HepG2 (cell line): Measurements from ENCODE around the gene RASSF4. TPM values are rescaled to one million over a fixed set of nuclear protein-coding genes. Genes with fewer than 3 reads are reported as not detected.
A peak's percentile ranks its signal among the peaks of the same experiment; 100 is the strongest.

Experiments used
- CEBPB ChIP-seq: IDR thresholded peaks from 2 replicates; pipeline ENCODE4 v1.6.1; 2011; ENCODE audit warnings: low read depth, low read length, improper control_type of control experiment, borderline replicate concordance
- ETV6 ChIP-seq: sonication (generic); formaldehyde crosslinking; conservative IDR thresholded peaks from 2 replicates; pipeline ENCODE4 v1.4.0; 2020; ENCODE audit warnings: missing genetic modification reagents
- FOXO1 ChIP-seq: sonication (generic); formaldehyde crosslinking; IDR thresholded peaks from 2 replicates; pipeline ENCODE4 v1.4.0; 2020; ENCODE audit warnings: missing genetic modification reagents
- HOXA9 ChIP-seq: sonication (generic); formaldehyde crosslinking; IDR thresholded peaks from 2 replicates; pipeline ENCODE4 v1.8.1; 2022; ENCODE audit warnings: missing genetic modification reagents, mild to moderate bottlenecking, moderate library complexity, borderline replicate concordance
- JDP2 ChIP-seq: sonication (generic); formaldehyde crosslinking; IDR thresholded peaks from 2 replicates; pipeline ENCODE4 v1.8.1; 2022; ENCODE audit warnings: missing genetic modification reagents, borderline replicate concordance
- ONECUT2 ChIP-seq: sonication (generic); formaldehyde crosslinking; IDR thresholded peaks from 2 replicates; pipeline ENCODE4 v1.4.0; 2020; ENCODE audit warnings: missing genetic modification reagents
- SNRNP70 ChIP-seq: fragments of 200-400 bp; formaldehyde crosslinking; IDR thresholded peaks from 2 replicates; pipeline ENCODE4 v1.6.1; 2017; ENCODE audit warnings: mild to moderate bottlenecking, low read depth, low read length, moderate library complexity
- TOE1 ChIP-seq: sonication (generic); formaldehyde crosslinking; IDR thresholded peaks from 2 replicates; pipeline ENCODE4 v1.4.0; 2020; ENCODE audit warnings: mild to moderate bottlenecking, missing genetic modification reagents
- ZNF263 ChIP-seq: sonication (generic); formaldehyde crosslinking; IDR thresholded peaks from 2 replicates; pipeline ENCODE4 v1.4.0; 2020; ENCODE audit warnings: missing genetic modification reagents
- ZNF75D ChIP-seq: sonication (generic); formaldehyde crosslinking; IDR thresholded peaks from 2 replicates; pipeline ENCODE4 v1.8.1; 2023; ENCODE audit warnings: missing genetic modification reagents, mild to moderate bottlenecking, borderline replicate concordance
- ZSCAN21 ChIP-seq: sonication (generic); formaldehyde crosslinking; IDR thresholded peaks from 2 replicates; pipeline ENCODE4 v1.8.0; 2022; ENCODE audit warnings: mild to moderate bottlenecking, missing genetic modification reagents, moderate library complexity, borderline replicate concordance
- polyA plus RNA-seq, 8 experiments: library from polyadenylated mRNA; depleted of rRNA in 3 of 8; stranded (reverse) in 7 of 8; unstranded in 1 of 8; fragments of >200 nt; fragmentation: Illumina TruSeq in 4 of 8; extraction: Trizol in 4 of 8; gene quantifications; 2 replicates each; pipeline versions ENCODE4 v1.2.1 to v1.2.3, GENCODE V29; 2011 to 2016; ENCODE audit warnings: low read depth in 4 of 8, missing spikeins in 1 of 8, mixed read lengths in 1 of 8; ENCODE audit not compliant: insufficient read depth in 1 of 8
- total RNA-seq, 5 experiments: library from RNA; depleted of rRNA; stranded (reverse); fragments of >200 nt; fragmentation: Illumina TruSeq; extraction: Trizol; gene quantifications; 2 replicates each; pipeline ENCODE4 v1.2.3, GENCODE V29; 2016; ENCODE audit warnings: low read depth in 1 of 5
- TF ChIP-seq, protein P1 (sequence below): sonication (generic); formaldehyde crosslinking; IDR thresholded peaks from 2 replicates; pipeline ENCODE4 v1.9.0; 2021; ENCODE audit warnings: missing genetic modification reagents, borderline replicate concordance
- TF ChIP-seq, protein P2 (sequence below): sonication (generic); formaldehyde crosslinking; IDR thresholded peaks from 2 replicates; pipeline ENCODE4 v1.8.0; 2022; ENCODE audit warnings: missing genetic modification reagents, mild to moderate bottlenecking, moderate library complexity, borderline replicate concordance
- TF ChIP-seq, protein P3 (sequence below): sonication (generic); formaldehyde crosslinking; IDR thresholded peaks from 2 replicates; pipeline ENCODE4 v1.4.0; 2020; ENCODE audit warnings: missing genetic modification reagents
- TF ChIP-seq, protein P4 (sequence below): sonication (generic); formaldehyde crosslinking; IDR thresholded peaks from 2 replicates; pipeline ENCODE4 v1.5.1; 2020; ENCODE audit warnings: missing genetic modification reagents, mild to moderate bottlenecking, borderline replicate concordance

The RASSF4 gene
- total and polyA plus RNA-seq, 2 of the 13 experiments (the other 11 are each of a cell fraction or from before 2014, with no cell fraction given), result 34.0 to 51.7 TPM

DNA sequence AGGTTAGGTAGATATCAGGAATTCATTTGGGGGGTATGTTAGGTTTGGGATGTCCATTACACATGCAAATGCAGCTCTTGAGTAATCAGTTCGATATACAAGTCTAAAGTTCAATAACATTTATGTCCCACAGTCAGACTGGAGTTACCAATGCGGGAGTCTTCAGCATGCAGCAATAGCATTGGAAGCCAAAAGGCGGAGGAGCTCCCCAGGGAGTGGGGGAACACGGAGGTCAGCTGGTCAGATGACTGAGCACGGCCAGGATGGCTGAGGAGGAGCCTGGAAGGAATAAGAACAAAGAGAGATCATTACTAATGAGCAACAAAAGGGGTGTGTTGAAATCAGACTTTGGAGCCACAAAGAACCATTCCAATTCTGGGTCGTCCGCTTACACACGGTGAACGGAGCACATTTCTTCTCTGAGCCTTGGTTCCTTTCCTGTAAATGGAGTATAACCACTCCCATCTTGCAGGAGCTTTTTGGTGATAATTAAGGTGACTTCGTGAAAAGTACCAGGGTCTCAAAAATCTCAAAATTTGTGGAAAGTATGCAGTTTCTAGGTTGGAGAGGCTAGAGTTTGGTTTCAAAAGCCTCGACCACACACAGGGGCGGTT is 40.6 kb downstream of the RASSF4 start (continued):
- no peak for TF ChIP-seq ETV6 (CRISPR knock-in tag)
- peak; percentile 11 for TF ChIP-seq CEBPB
- 0 out of 2 replicates have a peak, but pooled peaks have one; percentile 23 for TF ChIP-seq ONECUT2 (CRISPR knock-in tag)
- peak; percentile 91 for TF ChIP-seq ZNF263 (CRISPR knock-in tag)
- TF ChIP-seq, protein P1, sequence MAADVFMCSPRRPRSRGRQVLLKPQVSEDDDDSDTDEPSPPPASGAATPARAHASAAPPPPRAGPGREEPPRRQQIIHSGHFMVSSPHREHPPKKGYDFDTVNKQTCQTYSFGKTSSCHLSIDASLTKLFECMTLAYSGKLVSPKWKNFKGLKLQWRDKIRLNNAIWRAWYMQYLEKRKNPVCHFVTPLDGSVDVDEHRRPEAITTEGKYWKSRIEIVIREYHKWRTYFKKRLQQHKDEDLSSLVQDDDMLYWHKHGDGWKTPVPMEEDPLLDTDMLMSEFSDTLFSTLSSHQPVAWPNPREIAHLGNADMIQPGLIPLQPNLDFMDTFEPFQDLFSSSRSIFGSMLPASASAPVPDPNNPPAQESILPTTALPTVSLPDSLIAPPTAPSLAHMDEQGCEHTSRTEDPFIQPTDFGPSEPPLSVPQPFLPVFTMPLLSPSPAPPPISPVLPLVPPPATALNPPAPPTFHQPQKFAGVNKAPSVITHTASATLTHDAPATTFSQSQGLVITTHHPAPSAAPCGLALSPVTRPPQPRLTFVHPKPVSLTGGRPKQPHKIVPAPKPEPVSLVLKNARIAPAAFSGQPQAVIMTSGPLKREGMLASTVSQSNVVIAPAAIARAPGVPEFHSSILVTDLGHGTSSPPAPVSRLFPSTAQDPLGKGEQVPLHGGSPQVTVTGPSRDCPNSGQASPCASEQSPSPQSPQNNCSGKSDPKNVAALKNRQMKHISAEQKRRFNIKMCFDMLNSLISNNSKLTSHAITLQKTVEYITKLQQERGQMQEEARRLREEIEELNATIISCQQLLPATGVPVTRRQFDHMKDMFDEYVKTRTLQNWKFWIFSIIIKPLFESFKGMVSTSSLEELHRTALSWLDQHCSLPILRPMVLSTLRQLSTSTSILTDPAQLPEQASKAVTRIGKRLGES (CRISPR knock-in tag), result no peak
- TF ChIP-seq, protein P2, sequence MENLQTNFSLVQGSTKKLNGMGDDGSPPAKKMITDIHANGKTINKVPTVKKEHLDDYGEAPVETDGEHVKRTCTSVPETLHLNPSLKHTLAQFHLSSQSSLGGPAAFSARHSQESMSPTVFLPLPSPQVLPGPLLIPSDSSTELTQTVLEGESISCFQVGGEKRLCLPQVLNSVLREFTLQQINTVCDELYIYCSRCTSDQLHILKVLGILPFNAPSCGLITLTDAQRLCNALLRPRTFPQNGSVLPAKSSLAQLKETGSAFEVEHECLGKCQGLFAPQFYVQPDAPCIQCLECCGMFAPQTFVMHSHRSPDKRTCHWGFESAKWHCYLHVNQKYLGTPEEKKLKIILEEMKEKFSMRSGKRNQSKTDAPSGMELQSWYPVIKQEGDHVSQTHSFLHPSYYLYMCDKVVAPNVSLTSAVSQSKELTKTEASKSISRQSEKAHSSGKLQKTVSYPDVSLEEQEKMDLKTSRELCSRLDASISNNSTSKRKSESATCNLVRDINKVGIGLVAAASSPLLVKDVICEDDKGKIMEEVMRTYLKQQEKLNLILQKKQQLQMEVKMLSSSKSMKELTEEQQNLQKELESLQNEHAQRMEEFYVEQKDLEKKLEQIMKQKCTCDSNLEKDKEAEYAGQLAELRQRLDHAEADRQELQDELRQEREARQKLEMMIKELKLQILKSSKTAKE (CRISPR knock-in tag), result no peak
- no peak for TF ChIP-seq SNRNP70
- TF ChIP-seq JDP2, result no peak
- TF ChIP-seq ZSCAN21 (CRISPR knock-in tag), result no peak
- no peak for TF ChIP-seq FOXO1 (CRISPR knock-in tag)
- TF ChIP-seq, protein P3, sequence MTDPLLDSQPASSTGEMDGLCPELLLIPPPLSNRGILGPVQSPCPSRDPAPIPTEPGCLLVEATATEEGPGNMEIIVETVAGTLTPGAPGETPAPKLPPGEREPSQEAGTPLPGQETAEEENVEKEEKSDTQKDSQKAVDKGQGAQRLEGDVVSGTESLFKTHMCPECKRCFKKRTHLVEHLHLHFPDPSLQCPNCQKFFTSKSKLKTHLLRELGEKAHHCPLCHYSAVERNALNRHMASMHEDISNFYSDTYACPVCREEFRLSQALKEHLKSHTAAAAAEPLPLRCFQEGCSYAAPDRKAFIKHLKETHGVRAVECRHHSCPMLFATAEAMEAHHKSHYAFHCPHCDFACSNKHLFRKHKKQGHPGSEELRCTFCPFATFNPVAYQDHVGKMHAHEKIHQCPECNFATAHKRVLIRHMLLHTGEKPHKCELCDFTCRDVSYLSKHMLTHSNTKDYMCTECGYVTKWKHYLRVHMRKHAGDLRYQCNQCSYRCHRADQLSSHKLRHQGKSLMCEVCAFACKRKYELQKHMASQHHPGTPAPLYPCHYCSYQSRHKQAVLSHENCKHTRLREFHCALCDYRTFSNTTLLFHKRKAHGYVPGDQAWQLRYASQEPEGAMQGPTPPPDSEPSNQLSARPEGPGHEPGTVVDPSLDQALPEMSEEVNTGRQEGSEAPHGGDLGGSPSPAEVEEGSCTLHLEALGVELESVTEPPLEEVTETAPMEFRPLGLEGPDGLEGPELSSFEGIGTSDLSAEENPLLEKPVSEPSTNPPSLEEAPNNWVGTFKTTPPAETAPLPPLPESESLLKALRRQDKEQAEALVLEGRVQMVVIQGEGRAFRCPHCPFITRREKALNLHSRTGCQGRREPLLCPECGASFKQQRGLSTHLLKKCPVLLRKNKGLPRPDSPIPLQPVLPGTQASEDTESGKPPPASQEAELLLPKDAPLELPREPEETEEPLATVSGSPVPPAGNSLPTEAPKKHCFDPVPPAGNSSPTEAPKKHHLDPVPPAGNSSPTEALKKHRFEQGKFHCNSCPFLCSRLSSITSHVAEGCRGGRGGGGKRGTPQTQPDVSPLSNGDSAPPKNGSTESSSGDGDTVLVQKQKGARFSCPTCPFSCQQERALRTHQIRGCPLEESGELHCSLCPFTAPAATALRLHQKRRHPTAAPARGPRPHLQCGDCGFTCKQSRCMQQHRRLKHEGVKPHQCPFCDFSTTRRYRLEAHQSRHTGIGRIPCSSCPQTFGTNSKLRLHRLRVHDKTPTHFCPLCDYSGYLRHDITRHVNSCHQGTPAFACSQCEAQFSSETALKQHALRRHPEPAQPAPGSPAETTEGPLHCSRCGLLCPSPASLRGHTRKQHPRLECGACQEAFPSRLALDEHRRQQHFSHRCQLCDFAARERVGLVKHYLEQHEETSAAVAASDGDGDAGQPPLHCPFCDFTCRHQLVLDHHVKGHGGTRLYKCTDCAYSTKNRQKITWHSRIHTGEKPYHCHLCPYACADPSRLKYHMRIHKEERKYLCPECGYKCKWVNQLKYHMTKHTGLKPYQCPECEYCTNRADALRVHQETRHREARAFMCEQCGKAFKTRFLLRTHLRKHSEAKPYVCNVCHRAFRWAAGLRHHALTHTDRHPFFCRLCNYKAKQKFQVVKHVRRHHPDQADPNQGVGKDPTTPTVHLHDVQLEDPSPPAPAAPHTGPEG (CRISPR knock-in tag), result no peak
- no peak for TF ChIP-seq TOE1 (CRISPR knock-in tag)
- TF ChIP-seq, protein P4, sequence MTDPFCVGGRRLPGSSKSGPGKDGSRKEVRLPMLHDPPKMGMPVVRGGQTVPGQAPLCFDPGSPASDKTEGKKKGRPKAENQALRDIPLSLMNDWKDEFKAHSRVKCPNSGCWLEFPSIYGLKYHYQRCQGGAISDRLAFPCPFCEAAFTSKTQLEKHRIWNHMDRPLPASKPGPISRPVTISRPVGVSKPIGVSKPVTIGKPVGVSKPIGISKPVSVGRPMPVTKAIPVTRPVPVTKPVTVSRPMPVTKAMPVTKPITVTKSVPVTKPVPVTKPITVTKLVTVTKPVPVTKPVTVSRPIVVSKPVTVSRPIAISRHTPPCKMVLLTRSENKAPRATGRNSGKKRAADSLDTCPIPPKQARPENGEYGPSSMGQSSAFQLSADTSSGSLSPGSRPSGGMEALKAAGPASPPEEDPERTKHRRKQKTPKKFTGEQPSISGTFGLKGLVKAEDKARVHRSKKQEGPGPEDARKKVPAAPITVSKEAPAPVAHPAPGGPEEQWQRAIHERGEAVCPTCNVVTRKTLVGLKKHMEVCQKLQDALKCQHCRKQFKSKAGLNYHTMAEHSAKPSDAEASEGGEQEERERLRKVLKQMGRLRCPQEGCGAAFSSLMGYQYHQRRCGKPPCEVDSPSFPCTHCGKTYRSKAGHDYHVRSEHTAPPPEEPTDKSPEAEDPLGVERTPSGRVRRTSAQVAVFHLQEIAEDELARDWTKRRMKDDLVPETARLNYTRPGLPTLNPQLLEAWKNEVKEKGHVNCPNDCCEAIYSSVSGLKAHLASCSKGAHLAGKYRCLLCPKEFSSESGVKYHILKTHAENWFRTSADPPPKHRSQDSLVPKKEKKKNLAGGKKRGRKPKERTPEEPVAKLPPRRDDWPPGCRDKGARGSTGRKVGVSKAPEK (CRISPR knock-in tag), result no peak
- TF ChIP-seq HOXA9, result no peak
- no peak for TF ChIP-seq ZNF75D (CRISPR knock-in tag)
